Measurements from ENCODE around the gene PACSIN2.

The PACSIN2 gene

GRCh38 chr22:42993651-42994275 lies 21.2 kb downstream of the PACSIN2 start:
- Histone ChIP-seq H3K4me1 (ENCODE audit: control insufficient read depth, insufficient read depth, low read length, poor library complexity, severe bottlenecking) (peaks cover 4% of the 10 kb centered on the region), H3K4me3 (ENCODE audit: insufficient read depth, low read depth, low read length, poor library complexity, severe bottlenecking) (no peak overlapping the region), H3K27me3 (replicated peaks; ENCODE audit: control insufficient read depth, insufficient read depth, low read length, poor library complexity, severe bottlenecking) (no peaks in the 10 kb centered on the region), H3K9me3 (ENCODE audit: control insufficient read depth, low read length) (no peaks in the 10 kb centered on the region), H3K36me3 (ENCODE audit: control insufficient read depth, insufficient read depth, low read length) (peaks cover 3% of the 10 kb centered on the region), H3K27ac (ENCODE audit: insufficient read depth, low read length, poor library complexity, severe bottlenecking) (no peak overlapping the region)
- no peak for DNase-seq

- Histone ChIP-seq H3K4me1 (ENCODE audit: control insufficient read depth, insufficient read depth, low read length, poor library complexity, severe bottlenecking) (peaks cover 3% of the 10 kb centered on the region), H3K27ac (ENCODE audit: insufficient read depth, low read length, poor library complexity, severe bottlenecking) (no peak overlapping the region), H3K4me3 (ENCODE audit: insufficient read depth, low read depth, low read length, poor library complexity, severe bottlenecking) (no peak overlapping the region), H3K27me3 (replicated peaks; ENCODE audit: control insufficient read depth, insufficient read depth, low read length, poor library complexity, severe bottlenecking) (no peaks in the 10 kb centered on the region), H3K36me3 (ENCODE audit: control insufficient read depth, insufficient read depth, low read length) (peaks cover 6% of the 10 kb centered on the region), H3K9me3 (ENCODE audit: control insufficient read depth, low read length) (no peaks in the 10 kb centered on the region)
- no peak for DNase-seq
Measured at GRCh38 chr22:42992886-42993479, 22.0 kb downstream of the PACSIN2 start.

GRCh38 chr22:42992092-42992491 lies 22.9 kb downstream of the PACSIN2 start:
- Histone ChIP-seq H3K27ac (ENCODE audit: insufficient read depth, low read length, poor library complexity, severe bottlenecking) (no peak overlapping the region), H3K36me3 (ENCODE audit: control insufficient read depth, insufficient read depth, low read length) (peaks cover 6% of the 10 kb centered on the region), H3K4me1 (ENCODE audit: control insufficient read depth, insufficient read depth, low read length, poor library complexity, severe bottlenecking) (no peaks in the 10 kb centered on the region), H3K27me3 (replicated peaks; ENCODE audit: control insufficient read depth, insufficient read depth, low read length, poor library complexity, severe bottlenecking) (no peaks in the 10 kb centered on the region), H3K9me3 (ENCODE audit: control insufficient read depth, low read length) (no peaks in the 10 kb centered on the region), H3K4me3 (ENCODE audit: insufficient read depth, low read depth, low read length, poor library complexity, severe bottlenecking) (no peak overlapping the region)
- DNase-seq = no peak

DNA sequence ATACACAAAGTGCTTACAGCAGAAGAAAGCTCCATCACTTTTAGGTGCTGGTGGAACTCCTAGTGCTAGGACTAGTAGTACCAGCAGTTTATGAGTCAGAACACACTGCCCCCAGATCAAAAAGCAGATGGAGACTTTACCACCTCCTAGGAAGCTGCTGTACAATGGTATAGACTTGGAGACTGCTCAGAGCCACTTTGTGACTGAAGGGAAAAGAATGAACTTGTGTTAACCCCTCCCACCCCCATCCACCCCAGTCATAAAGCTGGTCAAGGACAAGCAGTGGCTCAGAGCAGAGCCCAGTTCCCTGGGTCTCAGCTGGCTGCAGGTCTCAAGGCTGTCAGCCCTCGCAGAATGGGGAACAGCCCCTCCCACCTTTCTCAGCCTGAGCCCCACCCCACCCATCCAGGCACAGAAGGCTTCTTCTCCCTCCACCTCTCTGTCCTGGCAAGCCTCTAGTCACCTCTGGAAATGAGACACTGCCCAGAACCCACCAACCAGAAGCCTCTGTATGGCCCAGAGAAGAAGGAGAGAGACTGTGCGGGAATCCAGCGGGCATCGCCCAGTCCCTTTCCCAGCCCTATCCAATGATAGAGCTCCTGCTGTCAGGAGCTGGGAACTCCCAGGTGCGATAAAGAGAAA lies 23.8 kb downstream of the PACSIN2 start:
- Histone ChIP-seq H3K4me1 (ENCODE audit: control insufficient read depth, insufficient read depth, low read length, poor library complexity, severe bottlenecking) (no peaks in the 10 kb centered on the region), H3K27ac (ENCODE audit: insufficient read depth, low read length, poor library complexity, severe bottlenecking) (no peak overlapping the region)

GRCh38 chr22:42990131-42990838 lies 24.7 kb downstream of the PACSIN2 start:
- H3K27ac ChIP-seq (ENCODE audit: insufficient read depth, low read length, poor library complexity, severe bottlenecking) = no peak overlapping the region
- no peaks in the 10 kb centered on the region for H3K27me3 ChIP-seq (replicated peaks; ENCODE audit: control insufficient read depth, insufficient read depth, low read length, poor library complexity, severe bottlenecking)
- H3K9me3 ChIP-seq (ENCODE audit: control insufficient read depth, low read length) = no peaks in the 10 kb centered on the region
- no peaks in the 10 kb centered on the region for H3K4me1 ChIP-seq (ENCODE audit: control insufficient read depth, insufficient read depth, low read length, poor library complexity, severe bottlenecking)
- no peak for DNase-seq
- H3K4me3 ChIP-seq (ENCODE audit: insufficient read depth, low read depth, low read length, poor library complexity, severe bottlenecking) = no peak overlapping the region
- peaks cover 6% of the 10 kb centered on the region for H3K36me3 ChIP-seq (ENCODE audit: control insufficient read depth, insufficient read depth, low read length)

More for the DNA sequence above, 23.8 kb downstream of the PACSIN2 start:
- Histone ChIP-seq H3K36me3 (ENCODE audit: control insufficient read depth, insufficient read depth, low read length) (peaks cover 6% of the 10 kb centered on the region), H3K4me3 (ENCODE audit: insufficient read depth, low read depth, low read length, poor library complexity, severe bottlenecking) (no peak overlapping the region), H3K27me3 (replicated peaks; ENCODE audit: control insufficient read depth, insufficient read depth, low read length, poor library complexity, severe bottlenecking) (no peaks in the 10 kb centered on the region), H3K9me3 (ENCODE audit: control insufficient read depth, low read length) (no peaks in the 10 kb centered on the region)
- DNase-seq = no peak

DNA sequence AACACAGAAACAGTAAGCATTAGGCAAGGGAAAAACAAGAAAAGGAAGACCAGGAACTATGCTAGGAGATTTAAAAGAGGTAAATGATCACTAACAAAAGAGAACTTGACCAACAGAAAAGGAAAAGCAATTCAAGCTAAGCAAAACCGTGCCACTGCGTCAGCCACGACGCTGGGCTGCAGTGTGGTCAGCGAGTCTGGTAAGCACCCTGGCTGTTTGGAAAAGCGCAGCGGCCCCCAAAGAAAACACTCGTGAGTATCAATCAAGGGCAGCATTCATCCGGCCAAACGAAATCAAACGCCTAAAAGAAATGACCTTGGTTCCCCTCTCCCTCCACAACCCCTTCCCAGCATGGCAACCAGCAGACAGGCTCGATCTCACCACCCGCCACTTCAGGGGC lies 28.8 kb downstream of the PACSIN2 start:
- Histone ChIP-seq H3K4me1 (ENCODE audit: control insufficient read depth, insufficient read depth, low read length, poor library complexity, severe bottlenecking) (no peaks in the 10 kb centered on the region), H3K9me3 (ENCODE audit: control insufficient read depth, low read length) (no peaks in the 10 kb centered on the region), H3K36me3 (ENCODE audit: control insufficient read depth, insufficient read depth, low read length) (peaks cover 3% of the 10 kb centered on the region), H3K27ac (ENCODE audit: insufficient read depth, low read length, poor library complexity, severe bottlenecking) (no peak overlapping the region), H3K4me3 (ENCODE audit: insufficient read depth, low read depth, low read length, poor library complexity, severe bottlenecking) (no peak overlapping the region), H3K27me3 (replicated peaks; ENCODE audit: control insufficient read depth, insufficient read depth, low read length, poor library complexity, severe bottlenecking) (no peaks in the 10 kb centered on the region)
- no peak for DNase-seq

DNA sequence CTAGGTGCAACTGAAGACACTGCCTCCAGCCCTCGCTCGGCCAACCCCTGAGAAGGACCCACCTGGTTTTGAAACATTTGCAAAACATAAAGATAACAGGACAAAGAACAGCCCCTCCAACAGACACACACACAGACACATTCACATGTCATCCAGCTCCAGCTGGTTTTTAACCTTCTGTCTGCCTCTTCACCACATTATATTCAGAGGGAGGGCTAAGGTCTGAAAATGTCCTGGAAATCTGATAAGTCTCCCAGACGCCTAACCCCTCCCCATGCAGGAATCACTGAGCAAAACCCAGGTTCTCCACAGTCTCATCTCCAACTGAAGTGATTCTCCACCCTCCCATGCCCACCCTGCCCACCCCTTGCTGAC lies 29.4 kb downstream of the PACSIN2 start:
- no peak overlapping the region for H3K4me3 ChIP-seq (ENCODE audit: insufficient read depth, low read depth, low read length, poor library complexity, severe bottlenecking)
- H3K4me1 ChIP-seq (ENCODE audit: control insufficient read depth, insufficient read depth, low read length, poor library complexity, severe bottlenecking) = no peaks in the 10 kb centered on the region
- no peaks in the 10 kb centered on the region for H3K9me3 ChIP-seq (ENCODE audit: control insufficient read depth, low read length)
- no peaks in the 10 kb centered on the region for H3K27me3 ChIP-seq (replicated peaks; ENCODE audit: control insufficient read depth, insufficient read depth, low read length, poor library complexity, severe bottlenecking)
- DNase-seq = no peak
- H3K27ac ChIP-seq (ENCODE audit: insufficient read depth, low read length, poor library complexity, severe bottlenecking) = no peak overlapping the region
- H3K36me3 ChIP-seq (ENCODE audit: control insufficient read depth, insufficient read depth, low read length) = peaks cover 3% of the 10 kb centered on the region

GRCh38 chr22:42984814-42985530 lies 30.0 kb downstream of the PACSIN2 start:
- no peaks in the 10 kb centered on the region for H3K9me3 ChIP-seq (ENCODE audit: control insufficient read depth, low read length)
- H3K4me3 ChIP-seq (ENCODE audit: insufficient read depth, low read depth, low read length, poor library complexity, severe bottlenecking) = no peak overlapping the region
- no peaks in the 10 kb centered on the region for H3K4me1 ChIP-seq (ENCODE audit: control insufficient read depth, insufficient read depth, low read length, poor library complexity, severe bottlenecking)

DNA sequence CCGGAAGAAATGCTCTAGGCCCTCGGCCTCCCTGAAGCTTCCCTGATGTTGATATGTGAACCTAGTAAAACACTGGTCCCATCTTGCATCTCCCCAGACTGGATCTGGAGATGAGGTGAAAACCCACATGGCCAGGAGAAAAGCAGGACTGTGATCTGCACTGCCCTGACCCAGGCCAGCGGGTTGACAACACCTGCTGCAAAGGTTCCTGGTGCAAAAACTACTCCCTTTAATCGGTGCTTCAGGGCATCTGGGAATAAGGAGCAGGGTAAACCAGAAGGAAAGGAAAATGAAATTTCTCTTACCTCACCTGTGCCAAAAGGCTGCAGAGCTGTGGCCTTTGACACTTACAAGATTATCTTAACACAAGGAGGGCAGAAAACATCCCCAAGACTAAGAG lies 30.6 kb downstream of the PACSIN2 start:
- H3K27me3 ChIP-seq (replicated peaks; ENCODE audit: control insufficient read depth, insufficient read depth, low read length, poor library complexity, severe bottlenecking) = no peaks in the 10 kb centered on the region
- no peak overlapping the region for H3K4me3 ChIP-seq (ENCODE audit: insufficient read depth, low read depth, low read length, poor library complexity, severe bottlenecking)
- DNase-seq = no peak
- peaks cover 3% of the 10 kb centered on the region for H3K36me3 ChIP-seq (ENCODE audit: control insufficient read depth, insufficient read depth, low read length)
- H3K9me3 ChIP-seq (ENCODE audit: control insufficient read depth, low read length) = no peaks in the 10 kb centered on the region
- H3K27ac ChIP-seq (ENCODE audit: insufficient read depth, low read length, poor library complexity, severe bottlenecking) = no peak overlapping the region
- no peaks in the 10 kb centered on the region for H3K4me1 ChIP-seq (ENCODE audit: control insufficient read depth, insufficient read depth, low read length, poor library complexity, severe bottlenecking)

More at GRCh38 chr22:42984814-42985530, 30.0 kb downstream of the PACSIN2 start:
- Histone ChIP-seq H3K27me3 (replicated peaks; ENCODE audit: control insufficient read depth, insufficient read depth, low read length, poor library complexity, severe bottlenecking) (no peaks in the 10 kb centered on the region), H3K27ac (ENCODE audit: insufficient read depth, low read length, poor library complexity, severe bottlenecking) (no peak overlapping the region), H3K36me3 (ENCODE audit: control insufficient read depth, insufficient read depth, low read length) (peaks cover 3% of the 10 kb centered on the region)
- DNase-seq = no peak

Measured in effector memory CD4-positive, alpha-beta T cell (primary cell).